ENCODE measurements around the gene SELENOT. TPM values are rescaled to one million over a fixed set of nuclear protein-coding genes. Genes with fewer than 3 reads are reported as not detected.

Gene SELENOT
- polyA plus RNA-seq, 1 donor from 2014 or later: 268 TPM

DNA sequence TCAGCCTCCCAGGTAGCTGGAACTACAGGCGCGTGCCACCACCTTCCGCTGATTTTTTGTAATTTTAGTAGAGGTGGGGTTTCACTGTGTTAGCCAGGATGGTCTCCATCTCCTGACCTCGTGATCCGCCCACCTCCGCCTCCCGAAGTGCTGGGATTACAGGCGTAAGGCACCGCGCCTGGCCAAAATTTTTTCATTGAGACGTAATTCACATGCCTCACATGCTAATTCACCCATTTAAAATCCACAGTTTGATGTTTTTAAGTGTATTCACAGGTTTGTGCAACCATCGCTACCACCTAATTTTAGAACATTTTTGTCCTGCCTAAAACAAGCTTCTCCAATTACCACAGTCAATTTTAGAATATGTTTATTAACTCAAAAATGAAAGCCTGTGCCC lies 37.1 kb downstream of the SELENOT start:
- H3K9ac ChIP-seq (ENCODE audit: low read length): no peak overlapping the region
- no peak overlapping the region for H3K27ac ChIP-seq (ENCODE audit: low read length)
- no peaks in the 10 kb centered on the region for H3K9me3 ChIP-seq (ENCODE audit: low read length)
- H3F3A ChIP-seq (ENCODE audit: insufficient read depth, low read length, poor library complexity, severe bottlenecking): no peaks in the 10 kb centered on the region
- no peak overlapping the region for H3K4me3 ChIP-seq (ENCODE audit: low read length)
- H3K27me3 ChIP-seq (ENCODE audit: insufficient read depth, low read depth, low read length): no peaks in the 10 kb centered on the region
- H3K9me2 ChIP-seq (ENCODE audit: insufficient read depth, low read length): no peaks in the 10 kb centered on the region
- H3K79me2 ChIP-seq (replicated peaks; ENCODE audit: insufficient read depth, low read length): no peaks in the 10 kb centered on the region
- no peaks in the 10 kb centered on the region for H3K36me3 ChIP-seq (ENCODE audit: insufficient read depth, low read length)
- H4K20me1 ChIP-seq (ENCODE audit: insufficient read depth): no peaks in the 10 kb centered on the region
- no peak for TF ChIP-seq TAF1 (IDR thresholded peaks at IDR 0.05; ENCODE audit: low read depth)
- TF ChIP-seq, protein P1, sequence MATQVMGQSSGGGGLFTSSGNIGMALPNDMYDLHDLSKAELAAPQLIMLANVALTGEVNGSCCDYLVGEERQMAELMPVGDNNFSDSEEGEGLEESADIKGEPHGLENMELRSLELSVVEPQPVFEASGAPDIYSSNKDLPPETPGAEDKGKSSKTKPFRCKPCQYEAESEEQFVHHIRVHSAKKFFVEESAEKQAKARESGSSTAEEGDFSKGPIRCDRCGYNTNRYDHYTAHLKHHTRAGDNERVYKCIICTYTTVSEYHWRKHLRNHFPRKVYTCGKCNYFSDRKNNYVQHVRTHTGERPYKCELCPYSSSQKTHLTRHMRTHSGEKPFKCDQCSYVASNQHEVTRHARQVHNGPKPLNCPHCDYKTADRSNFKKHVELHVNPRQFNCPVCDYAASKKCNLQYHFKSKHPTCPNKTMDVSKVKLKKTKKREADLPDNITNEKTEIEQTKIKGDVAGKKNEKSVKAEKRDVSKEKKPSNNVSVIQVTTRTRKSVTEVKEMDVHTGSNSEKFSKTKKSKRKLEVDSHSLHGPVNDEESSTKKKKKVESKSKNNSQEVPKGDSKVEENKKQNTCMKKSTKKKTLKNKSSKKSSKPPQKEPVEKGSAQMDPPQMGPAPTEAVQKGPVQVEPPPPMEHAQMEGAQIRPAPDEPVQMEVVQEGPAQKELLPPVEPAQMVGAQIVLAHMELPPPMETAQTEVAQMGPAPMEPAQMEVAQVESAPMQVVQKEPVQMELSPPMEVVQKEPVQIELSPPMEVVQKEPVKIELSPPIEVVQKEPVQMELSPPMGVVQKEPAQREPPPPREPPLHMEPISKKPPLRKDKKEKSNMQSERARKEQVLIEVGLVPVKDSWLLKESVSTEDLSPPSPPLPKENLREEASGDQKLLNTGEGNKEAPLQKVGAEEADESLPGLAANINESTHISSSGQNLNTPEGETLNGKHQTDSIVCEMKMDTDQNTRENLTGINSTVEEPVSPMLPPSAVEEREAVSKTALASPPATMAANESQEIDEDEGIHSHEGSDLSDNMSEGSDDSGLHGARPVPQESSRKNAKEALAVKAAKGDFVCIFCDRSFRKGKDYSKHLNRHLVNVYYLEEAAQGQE (IDR thresholded peaks at IDR 0.05; ENCODE audit: borderline replicate concordance): no peak
- TF ChIP-seq, protein P2, sequence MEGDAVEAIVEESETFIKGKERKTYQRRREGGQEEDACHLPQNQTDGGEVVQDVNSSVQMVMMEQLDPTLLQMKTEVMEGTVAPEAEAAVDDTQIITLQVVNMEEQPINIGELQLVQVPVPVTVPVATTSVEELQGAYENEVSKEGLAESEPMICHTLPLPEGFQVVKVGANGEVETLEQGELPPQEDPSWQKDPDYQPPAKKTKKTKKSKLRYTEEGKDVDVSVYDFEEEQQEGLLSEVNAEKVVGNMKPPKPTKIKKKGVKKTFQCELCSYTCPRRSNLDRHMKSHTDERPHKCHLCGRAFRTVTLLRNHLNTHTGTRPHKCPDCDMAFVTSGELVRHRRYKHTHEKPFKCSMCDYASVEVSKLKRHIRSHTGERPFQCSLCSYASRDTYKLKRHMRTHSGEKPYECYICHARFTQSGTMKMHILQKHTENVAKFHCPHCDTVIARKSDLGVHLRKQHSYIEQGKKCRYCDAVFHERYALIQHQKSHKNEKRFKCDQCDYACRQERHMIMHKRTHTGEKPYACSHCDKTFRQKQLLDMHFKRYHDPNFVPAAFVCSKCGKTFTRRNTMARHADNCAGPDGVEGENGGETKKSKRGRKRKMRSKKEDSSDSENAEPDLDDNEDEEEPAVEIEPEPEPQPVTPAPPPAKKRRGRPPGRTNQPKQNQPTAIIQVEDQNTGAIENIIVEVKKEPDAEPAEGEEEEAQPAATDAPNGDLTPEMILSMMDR (IDR thresholded peaks at IDR 0.05; ENCODE audit: poor library complexity, severe bottlenecking): no peak
- TF ChIP-seq RAD21 (conservative IDR thresholded peaks at IDR 0.05): no peak
- no peak for TF ChIP-seq SMC3 (conservative IDR thresholded peaks at IDR 0.05; ENCODE audit: poor library complexity)
- no peak for TF ChIP-seq POLR2AphosphoS5 (IDR thresholded peaks at IDR 0.05)
- TF ChIP-seq EP300 (conservative IDR thresholded peaks at IDR 0.05; ENCODE audit: poor library complexity, severe bottlenecking): no peak
- no peak for TF ChIP-seq MXI1 (conservative IDR thresholded peaks at IDR 0.05; ENCODE audit: poor library complexity, severe bottlenecking)
- TF ChIP-seq EZH2 (IDR thresholded peaks at IDR 0.05; ENCODE audit: borderline replicate concordance, insufficient read depth, low read length, poor library complexity, severe bottlenecking): no peak
- no peak overlapping the region for H3K4me2 ChIP-seq (ENCODE audit: low read length)
- no peak overlapping the region for H2AFZ ChIP-seq (ENCODE audit: low read depth, low read length)

DNA sequence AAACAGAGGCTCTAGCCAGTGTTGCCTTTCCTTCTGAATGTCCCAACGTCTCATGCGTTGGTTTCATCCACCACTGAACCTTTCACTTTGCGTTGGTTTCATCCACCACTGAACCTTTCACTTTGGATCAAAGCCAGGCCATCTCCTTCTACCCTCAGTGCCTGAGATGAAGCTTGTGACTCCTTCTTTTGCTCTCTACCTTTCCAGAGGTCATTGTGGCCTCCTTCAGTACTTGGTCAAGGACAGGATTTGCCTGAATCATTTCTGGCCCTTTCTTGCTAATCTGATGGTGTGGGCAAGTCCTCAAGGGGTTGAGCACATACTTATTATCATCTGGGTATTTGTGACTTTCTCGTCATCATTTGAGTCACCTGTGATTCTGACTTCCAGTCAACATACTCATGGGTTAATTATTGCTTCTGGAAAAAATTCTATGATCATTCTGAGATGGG lies 50.0 kb downstream of the SELENOT start:
- no peak overlapping the region for H3K4me2 ChIP-seq (ENCODE audit: low read length)
- H3K27me3 ChIP-seq (ENCODE audit: insufficient read depth, low read depth, low read length): no peaks in the 10 kb centered on the region
- H3K27ac ChIP-seq (ENCODE audit: low read length): no peak overlapping the region
- no peak overlapping the region for H2AFZ ChIP-seq (ENCODE audit: low read depth, low read length)
- TF ChIP-seq, protein P2 (IDR thresholded peaks at IDR 0.05; ENCODE audit: poor library complexity, severe bottlenecking): no peak
- TF ChIP-seq EP300 (conservative IDR thresholded peaks at IDR 0.05; ENCODE audit: poor library complexity, severe bottlenecking): no peak
- no peak for TF ChIP-seq SMC3 (conservative IDR thresholded peaks at IDR 0.05; ENCODE audit: poor library complexity)
- TF ChIP-seq TAF1 (IDR thresholded peaks at IDR 0.05; ENCODE audit: low read depth): no peak
- no peak for TF ChIP-seq MXI1 (conservative IDR thresholded peaks at IDR 0.05; ENCODE audit: poor library complexity, severe bottlenecking)
- TF ChIP-seq EZH2 (IDR thresholded peaks at IDR 0.05; ENCODE audit: borderline replicate concordance, insufficient read depth, low read length, poor library complexity, severe bottlenecking): no peak
- no peak for TF ChIP-seq POLR2AphosphoS5 (IDR thresholded peaks at IDR 0.05)
- no peak for TF ChIP-seq RAD21 (conservative IDR thresholded peaks at IDR 0.05)
- TF ChIP-seq, protein P1 (IDR thresholded peaks at IDR 0.05; ENCODE audit: borderline replicate concordance): no peak
- no peaks in the 10 kb centered on the region for H3K79me2 ChIP-seq (replicated peaks; ENCODE audit: insufficient read depth, low read length)
- H3K36me3 ChIP-seq (ENCODE audit: insufficient read depth, low read length): no peaks in the 10 kb centered on the region
- no peaks in the 10 kb centered on the region for H3F3A ChIP-seq (ENCODE audit: insufficient read depth, low read length, poor library complexity, severe bottlenecking)
- no peaks in the 10 kb centered on the region for H4K20me1 ChIP-seq (ENCODE audit: insufficient read depth)
- no peaks in the 10 kb centered on the region for H3K9me3 ChIP-seq (ENCODE audit: low read length)
- H3K9me2 ChIP-seq (ENCODE audit: insufficient read depth, low read length): no peaks in the 10 kb centered on the region
- no peak overlapping the region for H3K9ac ChIP-seq (ENCODE audit: low read length)
- H3K4me3 ChIP-seq (ENCODE audit: low read length): no peak overlapping the region

All from neural cell (in vitro differentiated cells).